Right forelimb (tissue), 1 donor: ENCODE measurements around the gene CYS1.
"Not testable (repeated sequence)": the region's sequence is repeated elsewhere in the genome, so short reads cannot be mapped to it uniquely, and the experiment has no call there.

Experiments
- DNase-seq: peaks from one replicate; pipeline ENCODE4 v3.0.0-alpha.2; 2018

The CYS1 gene

GRCh38 chr2:10043906-10044601 lies 36.2 kb downstream of the CYS1 start:
- peak; percentile 97 for DNase-seq

GRCh38 chr2:10043256-10043905 lies 36.8 kb downstream of the CYS1 start, which contains the start of gene KLF11:
Gene KLF11, plus strand, starts transcription at chr2:10043550. Its CDS starts 167 bp downstream, at chr2:10043717.
- DNase-seq: peak; percentile 93

DNA sequence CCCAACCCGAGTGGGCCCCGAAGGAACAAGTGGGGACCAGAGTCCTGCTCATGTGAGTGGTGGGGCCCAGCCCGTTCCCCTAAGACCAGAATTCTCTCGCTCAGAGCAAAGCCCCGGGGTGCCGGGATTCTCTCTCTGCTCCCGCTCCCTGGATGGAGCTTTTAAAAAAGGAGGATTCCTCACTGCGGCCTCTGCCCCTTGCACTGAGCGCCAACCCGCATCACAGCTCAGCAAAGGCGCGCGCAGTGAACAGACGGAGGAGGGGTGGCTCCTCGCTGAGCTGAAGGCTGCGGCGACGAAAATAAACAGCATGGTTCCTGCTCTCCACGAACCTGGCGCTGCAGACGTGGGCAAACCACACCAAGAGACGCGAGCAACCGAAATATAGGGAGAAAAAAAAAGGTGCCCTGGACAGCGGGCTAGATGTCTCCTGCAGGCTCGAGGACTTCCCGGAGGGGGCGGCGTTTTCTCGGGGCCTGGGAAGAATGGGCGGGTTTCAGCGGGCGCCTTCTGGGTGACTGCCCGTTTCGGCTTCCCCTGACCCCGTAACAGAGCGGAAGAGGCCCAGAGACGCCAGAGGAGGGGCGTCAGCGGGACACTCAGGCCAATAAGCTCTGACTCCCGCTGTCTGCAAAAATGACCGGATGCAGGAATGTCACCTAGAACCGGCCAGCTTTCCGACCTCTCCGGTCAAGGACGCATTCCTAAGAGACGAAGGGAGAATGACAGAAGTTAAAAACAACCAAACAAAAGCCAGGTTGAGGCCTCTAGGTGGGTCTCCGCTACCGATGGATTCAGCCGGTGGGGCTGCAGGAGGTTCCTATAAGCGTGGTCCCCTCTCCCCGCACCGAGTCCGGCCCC lies 37.7 kb downstream of the CYS1 start:
- peak; percentile 79 for DNase-seq

GRCh38 chr2:10041711-10042110 lies 38.5 kb downstream of the CYS1 start:
- no peak for DNase-seq

DNA sequence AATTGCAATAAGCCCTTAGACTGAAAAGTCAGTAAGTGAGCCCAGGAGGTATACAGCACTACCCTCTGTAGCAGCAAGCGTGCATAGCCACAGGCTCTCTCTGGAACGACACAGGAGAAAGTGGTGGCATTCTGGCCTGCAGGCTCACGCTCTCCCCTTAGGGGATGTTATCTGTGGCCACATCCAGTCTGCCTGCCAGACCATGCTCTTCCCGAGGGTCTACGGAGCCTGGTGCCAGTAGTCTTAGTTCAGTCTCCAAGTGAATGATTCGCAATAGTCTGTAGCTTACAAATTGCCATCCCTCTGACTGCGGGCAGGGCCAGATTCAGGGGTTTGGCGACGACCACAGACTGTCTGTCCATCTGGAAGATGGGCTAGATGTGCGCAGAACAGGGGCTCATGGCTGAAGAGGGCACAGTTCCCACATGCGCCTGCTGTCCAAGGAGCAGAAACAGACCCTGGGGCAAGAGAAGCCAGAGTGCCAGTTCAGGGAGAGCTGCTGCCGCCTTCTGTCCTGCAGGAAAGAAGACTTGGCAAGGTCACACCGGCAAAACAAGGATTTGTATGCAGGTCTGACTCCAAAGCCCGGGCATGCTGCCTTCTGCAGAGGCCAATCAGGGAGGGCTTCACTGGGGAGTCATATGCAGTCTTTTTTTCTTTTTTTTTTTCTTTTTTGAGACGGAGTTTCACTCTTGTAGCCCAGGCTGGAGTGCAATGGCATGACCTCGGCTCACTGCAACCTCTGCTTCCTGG lies 40.4 kb downstream of the CYS1 start:
- DNase-seq: no peak

GRCh38 chr2:10038716-10039115 lies 41.5 kb downstream of the CYS1 start:
- DNase-seq: no peak

DNA sequence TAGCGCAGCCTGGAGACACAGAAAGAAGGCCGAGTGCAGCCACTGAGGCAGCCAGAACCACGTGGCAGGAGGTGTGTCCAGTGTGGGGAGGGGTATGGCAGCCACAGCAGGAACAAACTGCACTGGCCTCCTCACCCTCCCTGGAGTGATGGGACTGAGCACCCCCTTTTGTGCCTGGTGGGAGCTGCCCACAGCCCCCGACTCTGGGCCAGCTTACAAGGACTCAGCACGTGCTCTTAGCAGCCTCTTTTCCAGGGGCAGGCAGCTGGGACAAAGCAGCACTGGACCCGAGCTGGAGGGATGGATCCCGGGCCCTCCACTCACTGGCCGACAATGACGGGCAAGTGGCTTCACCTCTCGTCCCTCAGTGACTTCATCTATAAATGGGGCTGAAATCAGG lies 42.1 kb downstream of the CYS1 start:
- DNase-seq: no peak

- peak; percentile 63 for DNase-seq
Observed at GRCh38 chr2:10036095-10036884, 43.9 kb downstream of the CYS1 start.

GRCh38 chr2:10035633-10036032 lies 44.6 kb downstream of the CYS1 start:
- DNase-seq: no peak

GRCh38 chr2:10035053-10035422 lies 45.2 kb downstream of the CYS1 start:
- no peak for DNase-seq

- DNase-seq: no peak
Observed at GRCh38 chr2:10034333-10035052, 45.7 kb downstream of the CYS1 start.

- DNase-seq: no peak
Observed at GRCh38 chr2:10033251-10034006, 46.8 kb downstream of the CYS1 start.

- DNase-seq: no peak
Observed at GRCh38 chr2:10032746-10033105, 47.5 kb downstream of the CYS1 start.

GRCh38 chr2:10031886-10032745 lies 48.1 kb downstream of the CYS1 start:
- no peak for DNase-seq

DNA sequence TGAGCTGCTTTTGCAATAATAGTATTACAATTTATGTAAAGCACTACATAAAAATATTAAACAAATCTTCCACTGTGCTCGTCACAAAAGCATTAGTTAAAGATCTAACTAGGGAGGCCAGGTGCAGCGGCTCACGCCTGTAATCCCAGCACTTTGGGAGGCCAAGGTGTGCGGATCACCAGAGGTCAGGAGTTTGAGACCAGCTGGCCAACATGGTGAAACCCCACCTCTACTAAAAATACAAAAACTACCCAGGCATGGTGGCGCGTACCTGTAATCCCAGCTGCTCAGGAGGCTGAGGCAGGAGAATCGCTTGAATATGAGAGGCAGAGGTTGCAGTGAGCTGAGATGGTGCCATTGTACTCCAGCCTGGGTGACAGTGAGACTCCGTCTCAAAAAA lies 49.4 kb downstream of the CYS1 start:
- not testable (repeated sequence) for DNase-seq

GRCh38 chr2:10030311-10030736 lies 49.9 kb downstream of the CYS1 start:
- DNase-seq: no peak

GRCh38 chr2:10029875-10030223 lies 50.4 kb downstream of the CYS1 start:
- no peak for DNase-seq

GRCh38 chr2:10028988-10029874 lies 51.0 kb downstream of the CYS1 start:
- no peak for DNase-seq
